Coronary artery (tissue), 2 donors: ENCODE results near the gene PSIP1.
"Not testable (repeated sequence)": the region's sequence is repeated elsewhere in the genome, so short reads cannot be mapped to it uniquely, and the experiment has no call there.

Experiments used
- DNase-seq: peaks from one replicate; pipeline ENCODE4 v3.0.0-alpha.2; 2017; ENCODE audit warnings: low spot score
- H3K27ac ChIP-seq, 2 donors: fragments of 200-600 bp; sonication (generic); one replicate each; pipeline ENCODE4 v1.5.1; 2016 to 2019
- H3K4me3 ChIP-seq: fragments of 200-600 bp; sonication (generic); 2 replicates; pipeline ENCODE4 v1.5.1; 2016; ENCODE audit warnings: mild to moderate bottlenecking, moderate library complexity
- TF ChIP-seq, protein P1 (sequence below): fragments of 200-600 bp; sonication (generic); IDR thresholded peaks from one replicate; pipeline ENCODE4 v1.5.1; 2019; ENCODE audit warnings: antibody characterized with exemption

Gene PSIP1

DNA sequence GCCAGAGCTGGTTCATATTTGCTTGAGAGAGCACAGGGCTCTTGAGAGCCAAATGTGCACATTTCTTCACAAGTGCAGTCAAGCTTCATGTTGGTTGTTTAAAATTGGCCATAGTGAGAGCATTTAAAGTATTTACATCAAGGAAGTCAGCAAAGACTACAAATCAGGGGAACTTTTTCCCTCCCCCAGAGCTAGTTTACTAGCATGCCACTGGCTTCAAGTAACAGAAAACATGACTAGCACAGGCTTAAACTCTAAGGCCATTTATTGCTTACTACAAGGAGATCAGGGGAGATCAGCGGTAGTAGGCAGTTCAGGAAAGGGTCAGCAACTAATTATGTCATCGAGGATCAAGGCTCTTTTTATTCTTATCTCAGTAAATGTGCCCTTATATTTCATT lies 31.1 kb upstream of the PSIP1 start:
- H3K4me3 ChIP-seq, result no peak overlapping the region
- H3K27ac ChIP-seq, result no peak overlapping the region
- TF ChIP-seq, protein P1, sequence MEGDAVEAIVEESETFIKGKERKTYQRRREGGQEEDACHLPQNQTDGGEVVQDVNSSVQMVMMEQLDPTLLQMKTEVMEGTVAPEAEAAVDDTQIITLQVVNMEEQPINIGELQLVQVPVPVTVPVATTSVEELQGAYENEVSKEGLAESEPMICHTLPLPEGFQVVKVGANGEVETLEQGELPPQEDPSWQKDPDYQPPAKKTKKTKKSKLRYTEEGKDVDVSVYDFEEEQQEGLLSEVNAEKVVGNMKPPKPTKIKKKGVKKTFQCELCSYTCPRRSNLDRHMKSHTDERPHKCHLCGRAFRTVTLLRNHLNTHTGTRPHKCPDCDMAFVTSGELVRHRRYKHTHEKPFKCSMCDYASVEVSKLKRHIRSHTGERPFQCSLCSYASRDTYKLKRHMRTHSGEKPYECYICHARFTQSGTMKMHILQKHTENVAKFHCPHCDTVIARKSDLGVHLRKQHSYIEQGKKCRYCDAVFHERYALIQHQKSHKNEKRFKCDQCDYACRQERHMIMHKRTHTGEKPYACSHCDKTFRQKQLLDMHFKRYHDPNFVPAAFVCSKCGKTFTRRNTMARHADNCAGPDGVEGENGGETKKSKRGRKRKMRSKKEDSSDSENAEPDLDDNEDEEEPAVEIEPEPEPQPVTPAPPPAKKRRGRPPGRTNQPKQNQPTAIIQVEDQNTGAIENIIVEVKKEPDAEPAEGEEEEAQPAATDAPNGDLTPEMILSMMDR, result no peak
- no peak for DNase-seq

DNA sequence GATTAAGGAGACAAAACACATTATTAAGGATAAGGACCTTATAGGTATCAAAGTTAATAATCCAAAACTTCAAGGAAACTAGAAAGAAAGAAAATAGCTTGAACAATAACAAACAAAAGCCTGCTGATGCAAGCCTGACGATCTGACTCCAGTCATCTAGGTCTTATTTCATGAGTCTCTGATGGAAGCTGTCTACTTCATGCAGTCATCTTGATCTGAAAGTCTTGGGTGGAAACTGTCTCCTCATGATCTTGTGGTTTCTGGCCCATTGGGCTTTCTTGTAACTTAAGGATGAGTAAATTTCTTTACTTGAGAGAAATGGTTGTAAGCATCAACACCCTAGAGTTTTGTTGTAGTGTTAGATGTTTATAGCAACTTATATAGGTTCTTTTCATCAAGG lies 20.6 kb upstream of the PSIP1 start:
- Histone ChIP-seq H3K4me3 (no peak overlapping the region), H3K27ac (no peak overlapping the region)
- TF ChIP-seq, protein P1, result no peak
- no peak for DNase-seq

DNA sequence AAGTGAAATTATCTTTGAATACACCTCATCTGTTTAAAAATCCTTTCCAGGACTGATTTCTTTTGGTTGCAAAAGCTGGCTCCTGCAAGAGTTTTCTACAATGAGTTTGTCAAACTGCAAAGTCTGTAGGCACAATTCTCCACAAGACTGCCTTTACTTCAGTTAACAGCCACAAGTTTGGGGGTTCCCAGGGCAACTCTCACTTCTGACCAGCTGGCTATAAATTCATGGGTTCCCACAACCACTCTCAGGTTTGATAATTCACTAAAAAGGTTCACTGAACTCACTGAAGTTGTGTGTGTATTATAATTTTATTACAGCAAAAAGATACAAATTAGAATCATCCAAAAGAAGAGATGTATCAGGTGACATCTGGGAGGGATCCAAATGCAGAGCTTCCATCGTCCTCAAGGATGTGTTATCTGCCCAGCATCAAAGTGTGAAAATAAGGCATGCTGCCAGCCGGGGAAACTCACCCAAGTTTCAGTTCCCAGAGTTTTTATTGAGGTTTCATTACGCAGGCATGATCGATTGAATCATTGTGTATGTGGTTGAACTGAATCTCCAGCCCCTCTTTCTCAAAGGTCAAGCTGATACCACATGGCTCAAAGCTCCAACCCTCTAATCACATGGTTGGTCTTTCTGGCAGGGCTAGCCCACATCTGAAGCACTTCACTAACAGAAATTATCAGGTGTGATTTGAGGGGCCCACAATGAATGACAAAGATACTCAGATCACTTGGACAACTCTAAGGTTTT lies 19.0 kb upstream of the PSIP1 start:
- H3K4me3 ChIP-seq, result no peak overlapping the region
- H3K27ac ChIP-seq, result no peak overlapping the region
- DNase-seq, result no peak
- TF ChIP-seq, protein P1, result no peak

DNA sequence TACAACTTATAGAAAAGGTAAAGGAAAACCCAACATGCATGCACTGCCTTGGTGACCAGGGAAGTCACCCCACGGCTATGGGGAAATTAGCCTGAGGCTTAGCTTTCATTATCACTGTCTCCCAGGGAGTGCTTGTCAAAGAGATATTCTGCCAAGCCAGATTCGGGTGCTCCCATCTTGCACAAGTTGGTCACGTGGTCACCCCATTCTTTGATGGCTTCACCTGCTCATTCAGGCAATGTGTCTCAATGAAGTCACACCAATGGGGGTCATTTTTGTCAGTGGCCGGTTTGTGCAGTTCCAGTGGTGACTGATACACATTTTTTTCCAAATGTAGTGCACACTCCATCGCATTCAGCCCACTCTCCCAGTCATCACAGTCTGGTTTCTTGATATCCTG lies 16.3 kb upstream of the PSIP1 start:
- not testable (repeated sequence) for DNase-seq, H3K27ac ChIP-seq, H3K4me3 ChIP-seq

DNA sequence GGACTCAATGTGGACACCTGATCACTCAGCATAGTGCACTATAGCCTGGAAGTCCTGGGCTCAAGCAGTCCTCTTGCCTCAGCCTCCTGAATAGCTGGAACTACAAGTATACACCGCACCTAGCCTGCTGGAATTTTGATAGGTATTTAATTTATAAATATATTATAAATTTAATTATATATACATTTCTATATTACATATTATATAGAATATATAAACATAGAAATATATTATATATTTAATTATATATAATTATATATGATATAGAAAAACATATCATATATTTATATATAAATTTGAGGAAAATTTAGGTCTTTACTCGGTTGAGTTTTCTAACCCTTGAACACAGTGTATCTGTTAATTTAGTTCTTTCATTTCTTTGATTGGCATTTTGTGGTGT lies 15.2 kb upstream of the PSIP1 start:
- no peak overlapping the region for H3K4me3 ChIP-seq
- DNase-seq, result no peak
- no peak overlapping the region for H3K27ac ChIP-seq
- TF ChIP-seq, protein P1, result no peak

DNA sequence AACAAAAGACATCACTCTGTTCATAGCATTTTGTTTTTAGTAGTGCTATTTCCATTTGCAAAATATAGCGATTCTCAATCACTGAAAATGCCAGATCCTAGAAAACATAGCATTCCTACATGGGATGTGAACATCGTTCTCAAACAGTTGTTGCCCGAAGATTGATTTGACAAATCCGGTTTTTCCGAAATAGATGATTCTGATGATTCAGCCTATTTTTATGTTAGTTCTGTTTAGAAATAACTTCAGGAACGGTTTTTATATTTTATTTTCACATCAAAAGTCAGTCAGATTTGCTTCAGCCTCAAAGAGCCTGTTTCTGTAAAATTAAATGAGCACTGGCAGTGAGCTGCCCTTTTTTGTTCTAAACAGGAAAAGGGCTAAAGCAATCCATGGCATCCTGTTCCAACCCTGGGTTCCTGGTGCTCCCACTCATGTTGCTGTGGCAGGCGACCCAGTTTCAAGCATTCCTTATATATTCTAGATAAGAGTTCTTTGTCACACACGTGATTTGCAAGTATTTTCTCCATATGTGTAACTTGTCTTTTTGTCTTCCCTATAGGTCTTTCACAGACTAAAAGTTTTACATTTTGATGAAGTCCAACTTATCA lies 14.2 kb upstream of the PSIP1 start:
- H3K4me3 ChIP-seq, result no peak overlapping the region
- H3K27ac ChIP-seq, result no peak overlapping the region
- TF ChIP-seq, protein P1, result no peak
- no peak for DNase-seq

DNA sequence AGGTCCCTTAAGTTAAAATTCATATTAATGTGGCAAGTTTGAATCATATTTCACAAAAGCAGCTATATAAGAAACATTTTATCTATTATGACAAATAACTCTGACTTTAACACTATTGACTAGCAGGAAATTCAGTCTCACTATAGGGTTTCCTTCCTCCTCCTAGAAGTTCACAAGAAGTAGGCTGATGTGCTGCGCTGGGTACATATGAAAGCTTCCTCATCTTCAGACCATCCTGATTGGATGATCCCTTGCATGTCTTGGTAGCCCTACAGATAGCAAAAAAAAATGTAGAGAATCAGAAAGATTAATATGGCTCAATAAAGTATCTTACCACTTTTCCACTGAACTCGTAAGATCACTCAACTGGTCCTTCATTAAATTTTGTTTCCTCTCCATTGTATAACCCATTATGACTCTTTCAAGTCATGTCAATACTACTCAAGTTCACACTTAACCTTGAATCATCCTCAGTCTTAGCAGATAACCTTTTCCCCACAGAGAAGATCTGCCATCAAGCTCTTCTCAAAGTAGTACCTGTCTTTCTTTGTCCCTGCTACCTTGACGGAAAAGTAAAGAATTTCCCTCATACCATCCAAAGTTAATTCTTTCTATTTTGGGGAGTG lies 11.5 kb upstream of the PSIP1 start:
- TF ChIP-seq, protein P1, result no peak
- Histone ChIP-seq H3K4me3 (no peak overlapping the region), H3K27ac (no peak overlapping the region)
- no peak for DNase-seq
